ENCODE data around the gene PDE11A.
"Not testable (repeated sequence)": the region's sequence is repeated elsewhere in the genome, so short reads cannot be mapped to it uniquely, and the experiment has no call there.

PDE11A gene

DNA sequence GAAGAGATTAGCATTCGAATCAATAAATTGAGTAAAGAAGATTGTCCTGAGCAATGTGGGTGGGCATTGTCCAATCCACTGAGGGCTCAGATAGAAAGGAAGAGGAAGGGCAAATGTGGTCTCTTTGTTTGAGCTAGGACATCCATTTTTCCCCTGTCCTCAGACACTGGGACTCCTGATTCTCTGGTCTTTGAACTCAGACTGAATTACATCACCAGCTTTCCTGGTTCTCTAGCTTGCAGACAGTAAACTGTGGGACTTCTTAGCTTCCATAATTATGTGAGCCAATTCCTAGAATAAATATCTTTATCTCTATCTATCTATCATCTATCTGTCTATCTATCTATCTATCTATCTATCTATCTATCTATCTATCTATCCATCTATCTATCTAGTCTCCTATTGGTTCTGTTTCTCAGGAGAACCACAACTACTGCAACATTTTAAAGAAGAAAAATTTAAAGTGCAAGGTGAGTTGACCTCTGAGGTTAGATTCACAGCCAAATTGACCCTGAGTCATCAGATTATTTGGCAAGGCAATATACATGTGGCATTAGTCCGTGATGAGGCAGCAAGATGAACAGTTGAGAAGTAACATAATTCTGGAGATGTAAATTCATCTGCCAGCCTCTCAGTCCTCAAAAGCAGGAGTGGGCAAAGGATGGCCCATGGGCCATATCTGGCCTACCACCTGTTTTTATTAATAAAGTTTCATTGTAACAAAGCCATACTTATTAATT is 191.4 kb downstream of the PDE11A start:
- DNase-seq, result no peak

DNA sequence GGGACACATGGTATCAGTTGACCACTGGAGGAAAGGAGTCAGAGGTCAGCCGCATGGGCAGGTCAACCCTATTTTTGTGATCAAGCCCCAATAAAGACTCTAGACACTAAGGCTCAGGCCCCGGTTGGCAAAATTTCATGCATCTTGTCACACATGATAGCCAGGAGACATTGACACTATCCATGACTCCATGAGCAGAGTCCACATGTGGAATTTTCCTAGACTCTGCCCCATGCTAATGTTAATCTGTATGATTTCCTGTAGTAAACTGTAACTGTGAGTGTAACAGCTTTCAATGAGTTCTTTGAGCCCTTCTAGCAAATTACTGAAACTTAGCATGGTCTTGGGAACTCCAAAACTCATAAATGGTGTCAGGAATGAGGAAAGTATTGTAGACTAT is 192.3 kb downstream of the PDE11A start:
- DNase-seq, result no peak

DNA sequence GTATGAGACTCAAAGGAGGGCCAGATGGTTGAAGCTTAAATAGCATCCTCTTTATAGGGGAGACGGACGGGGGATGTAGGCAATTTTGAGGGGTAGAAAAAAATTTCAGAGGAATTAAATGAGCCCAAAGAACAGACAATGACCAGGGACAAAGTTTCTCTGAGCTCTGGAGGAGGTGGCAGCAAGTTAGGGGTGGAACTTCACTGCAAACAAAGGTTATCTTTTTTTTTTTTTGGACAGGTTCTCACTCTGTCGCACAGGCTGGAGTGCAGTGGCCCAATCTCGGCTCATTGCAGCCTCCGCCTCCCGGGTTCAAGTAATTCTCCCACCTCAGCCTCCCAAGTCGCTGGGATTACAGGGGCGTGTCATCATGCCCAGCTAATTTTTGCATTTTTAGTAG is 195.6 kb downstream of the PDE11A start:
- no peak for DNase-seq

DNA sequence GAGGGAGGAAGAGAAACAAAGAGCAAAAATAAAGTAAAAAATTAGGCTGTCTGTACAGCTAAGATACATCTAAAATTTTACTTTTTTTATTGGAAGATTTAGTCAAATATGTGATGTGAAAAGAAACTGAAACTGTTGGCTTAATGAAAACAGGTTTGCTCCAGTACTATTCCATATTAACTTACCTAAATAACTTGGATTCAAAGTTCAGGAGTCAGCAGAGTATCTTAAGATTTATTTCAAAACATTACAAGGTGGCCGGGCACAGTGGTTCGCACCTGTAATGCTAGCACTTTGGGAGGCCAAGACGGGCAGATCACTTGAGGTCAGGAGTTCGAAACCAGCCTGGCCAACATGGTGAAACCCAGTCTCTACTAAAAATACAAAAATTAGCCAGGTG is 197.9 kb downstream of the PDE11A start:
- no peak for DNase-seq

DNA sequence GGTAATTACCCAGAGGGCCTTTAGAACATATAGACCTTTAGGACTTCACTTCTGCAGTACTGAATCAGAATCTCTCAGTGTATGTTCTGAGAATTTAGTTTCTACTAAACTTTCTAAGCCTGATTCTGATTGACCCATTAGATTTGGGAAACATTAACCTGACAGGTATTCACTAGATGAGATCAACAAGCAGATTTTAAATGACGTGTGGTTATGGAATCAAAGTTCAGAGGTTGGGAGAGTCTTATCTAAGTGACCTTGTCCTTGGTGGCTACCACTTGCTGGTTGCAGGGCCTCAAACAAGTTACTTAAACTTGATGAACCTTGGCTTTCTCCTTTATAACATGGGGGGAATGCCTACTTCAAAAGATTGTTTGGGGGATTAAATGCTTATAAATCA is 198.7 kb downstream of the PDE11A start:
- no peak for DNase-seq

DNA sequence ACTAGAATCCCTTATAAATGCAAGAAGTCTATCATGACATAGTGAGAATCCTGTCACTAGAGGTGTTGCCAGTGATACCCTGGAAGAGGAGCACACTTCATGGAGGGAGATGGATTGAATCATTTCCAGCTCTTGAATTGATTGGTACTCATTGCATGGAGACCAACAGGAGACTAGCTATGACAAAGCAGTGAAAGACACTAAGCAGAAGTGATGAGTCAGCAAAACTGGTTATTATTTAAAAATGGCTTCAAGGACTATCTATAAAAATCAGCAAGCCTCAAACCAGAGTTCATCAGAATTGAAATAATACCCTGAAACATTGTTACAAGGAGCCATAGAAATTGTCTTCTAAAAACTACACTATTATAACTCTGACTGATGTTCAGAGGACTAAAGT is 200.3 kb downstream of the PDE11A start:
- DNase-seq, result no peak

DNA sequence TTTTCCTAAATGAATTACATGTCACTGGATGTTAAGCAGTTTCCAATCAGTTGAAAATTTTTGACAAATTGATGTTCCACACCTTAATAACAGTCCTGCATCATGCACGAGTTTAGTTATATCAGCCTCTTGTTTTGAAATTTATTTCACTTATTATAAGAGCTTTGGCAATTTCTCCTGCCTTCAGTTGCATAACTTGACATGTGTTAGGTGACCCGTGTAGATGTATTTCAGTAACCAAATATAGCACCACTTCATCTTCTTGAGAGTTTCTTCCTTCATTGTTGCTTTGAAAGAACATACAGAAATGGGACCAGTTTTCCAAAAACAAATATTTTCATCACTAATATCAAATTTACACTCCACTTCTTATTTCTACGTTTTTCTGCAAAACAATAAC is 202.7 kb downstream of the PDE11A start:
- no peak for DNase-seq

DNA sequence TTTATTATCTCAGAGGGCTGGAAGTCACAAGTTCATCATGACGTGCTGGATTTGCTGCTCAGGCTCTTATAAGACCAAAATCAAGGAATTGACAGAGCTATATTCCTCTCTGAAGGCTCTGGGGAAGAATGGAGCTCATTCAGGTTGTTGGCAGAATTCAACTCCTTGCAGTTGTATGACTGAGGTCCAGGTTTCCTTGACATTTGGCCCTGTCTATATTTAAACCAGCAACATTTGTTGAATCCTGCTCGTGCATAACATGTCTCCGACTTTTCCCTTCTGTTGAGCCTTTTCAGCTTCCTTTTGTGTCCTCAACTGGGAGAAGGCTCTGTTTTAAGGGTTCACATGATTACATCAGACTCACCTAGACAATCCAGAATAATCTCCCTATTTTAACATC is 203.4 kb downstream of the PDE11A start:
- no peak for DNase-seq

DNA sequence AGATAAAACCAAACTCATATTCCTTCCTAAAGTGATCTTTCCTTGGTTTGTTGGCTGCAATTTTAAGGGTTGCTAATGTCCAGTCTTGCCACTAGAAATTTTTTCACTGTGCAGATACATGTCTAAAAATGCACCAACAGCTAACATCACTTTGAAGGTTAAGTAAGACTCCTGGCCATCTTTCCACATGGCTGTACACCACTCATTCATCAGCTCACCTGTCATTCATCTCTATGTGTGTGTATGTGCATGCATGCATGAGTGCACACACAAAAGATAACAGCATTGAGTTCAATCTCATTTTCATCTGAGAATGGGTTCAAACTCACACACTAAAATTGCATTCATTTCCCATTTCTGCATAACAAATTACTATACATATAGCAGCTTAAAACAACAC is 203.8 kb downstream of the PDE11A start:
- no peak for DNase-seq

DNA sequence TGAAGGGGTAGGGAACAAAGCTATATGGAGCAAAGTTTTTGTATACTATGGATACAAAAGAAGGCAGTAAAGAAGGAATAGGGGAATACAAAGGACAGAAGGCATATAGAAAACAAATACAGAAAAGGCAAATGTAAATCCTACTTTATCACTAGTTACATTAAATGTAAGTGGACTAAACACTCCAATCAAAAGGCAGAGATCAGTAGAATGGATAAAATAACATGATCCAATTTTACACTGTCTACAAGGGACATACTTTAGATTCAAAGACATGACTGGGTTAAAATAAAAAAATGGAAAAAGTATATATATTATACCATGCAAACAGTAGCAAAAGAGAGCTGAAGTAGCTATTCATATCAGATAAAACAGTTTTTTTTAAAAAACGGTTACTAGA is 215.0 kb downstream of the PDE11A start:
- no peak for DNase-seq

DNA sequence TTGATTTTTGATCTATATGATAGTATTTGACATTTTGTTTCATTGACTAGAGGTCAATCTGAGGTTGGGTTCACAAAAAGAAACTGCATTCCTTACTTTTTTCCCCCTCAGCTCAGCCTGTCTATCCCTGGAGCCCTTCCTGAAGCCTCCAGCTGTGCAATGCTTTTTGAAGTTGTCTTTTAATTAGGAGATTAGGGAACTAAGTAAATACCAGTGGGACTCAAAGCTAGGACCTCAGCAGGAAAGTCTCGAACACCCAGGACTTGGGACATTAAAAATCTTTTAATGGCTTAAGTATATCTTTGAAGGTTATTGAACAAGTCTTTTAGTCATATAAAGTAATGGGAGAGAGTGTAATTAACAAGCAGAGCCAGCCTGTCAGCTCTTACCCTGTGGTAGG is 220.2 kb downstream of the PDE11A start:
- no peak for DNase-seq

DNA sequence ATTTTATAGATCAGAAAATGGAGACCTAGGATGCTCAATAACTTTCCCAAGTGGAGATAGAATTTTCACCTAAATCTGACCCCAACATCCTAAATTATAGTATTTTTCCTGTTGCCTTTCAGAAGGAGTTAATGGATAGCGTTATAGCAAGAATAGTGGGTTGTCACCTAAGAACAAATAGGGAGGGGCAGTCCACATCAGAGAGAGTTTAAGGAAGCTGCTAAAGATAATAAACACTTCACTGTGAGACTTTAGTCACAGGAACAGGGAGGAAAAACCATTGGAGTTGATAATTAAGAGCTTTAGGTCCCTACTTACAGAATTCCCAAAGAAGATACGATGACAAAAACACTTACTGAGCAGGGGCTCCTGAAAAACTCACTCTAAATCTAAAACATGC is 229.4 kb downstream of the PDE11A start:
- no peak for DNase-seq

DNA sequence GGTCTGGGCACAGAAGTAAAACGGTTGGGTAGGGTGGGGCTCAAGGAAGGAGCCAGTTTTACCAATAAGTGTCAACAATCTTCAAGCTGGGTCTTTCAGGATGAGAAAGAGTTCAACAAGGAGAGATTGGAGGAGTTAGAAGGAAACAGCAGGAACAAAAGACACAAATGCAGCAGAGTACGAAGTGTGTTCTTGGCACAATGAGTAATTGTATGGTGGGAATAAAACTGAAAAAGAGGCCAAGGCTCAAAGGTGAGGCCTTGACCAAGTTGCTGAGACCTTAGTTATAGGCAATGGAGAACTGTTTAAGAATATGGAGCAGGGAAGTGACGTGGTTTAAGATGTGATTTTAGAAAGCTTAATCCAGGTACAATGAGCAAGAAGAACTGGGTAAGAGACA is 230.3 kb downstream of the PDE11A start:
- no peak for DNase-seq

DNA sequence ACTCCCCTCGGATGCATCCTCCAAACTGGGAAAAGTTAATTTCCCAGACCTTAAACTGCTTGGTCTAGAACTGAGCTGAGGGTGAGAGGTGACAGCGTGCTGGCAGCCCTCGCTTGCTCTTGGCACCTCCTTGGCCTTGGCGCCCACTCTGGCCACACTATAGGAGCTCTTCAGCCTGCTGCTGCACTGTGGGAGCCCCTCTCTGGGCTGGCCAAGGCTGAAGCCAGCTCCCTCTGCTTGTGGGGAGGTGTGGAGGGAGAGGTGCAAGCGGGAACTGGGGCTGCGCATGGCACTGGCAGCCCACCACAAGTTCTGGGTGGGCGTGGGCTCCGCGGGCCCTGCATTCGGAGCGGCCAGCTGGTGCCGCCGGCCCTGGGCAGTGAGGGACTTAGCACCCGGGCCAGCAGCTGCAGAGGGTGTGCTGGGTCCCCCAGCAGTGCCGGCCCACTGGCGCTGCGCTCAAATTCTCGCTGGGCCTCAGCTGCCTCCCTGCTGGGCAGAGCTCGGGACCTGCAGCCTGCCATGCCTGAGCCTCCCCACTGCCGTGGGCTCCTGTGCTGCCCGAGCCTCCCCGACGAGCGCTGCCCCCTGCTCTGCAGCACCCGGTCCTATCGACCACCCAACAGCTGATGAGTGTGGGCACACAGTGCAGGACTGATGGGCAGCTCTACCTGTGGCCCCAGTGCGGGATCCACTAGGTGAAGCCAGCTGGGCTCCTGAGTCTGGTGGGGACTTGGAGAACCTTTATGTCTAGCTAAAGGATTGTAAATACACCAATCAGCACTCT is 237.0 kb downstream of the PDE11A start:
- DNase-seq, result not testable (repeated sequence)

DNA sequence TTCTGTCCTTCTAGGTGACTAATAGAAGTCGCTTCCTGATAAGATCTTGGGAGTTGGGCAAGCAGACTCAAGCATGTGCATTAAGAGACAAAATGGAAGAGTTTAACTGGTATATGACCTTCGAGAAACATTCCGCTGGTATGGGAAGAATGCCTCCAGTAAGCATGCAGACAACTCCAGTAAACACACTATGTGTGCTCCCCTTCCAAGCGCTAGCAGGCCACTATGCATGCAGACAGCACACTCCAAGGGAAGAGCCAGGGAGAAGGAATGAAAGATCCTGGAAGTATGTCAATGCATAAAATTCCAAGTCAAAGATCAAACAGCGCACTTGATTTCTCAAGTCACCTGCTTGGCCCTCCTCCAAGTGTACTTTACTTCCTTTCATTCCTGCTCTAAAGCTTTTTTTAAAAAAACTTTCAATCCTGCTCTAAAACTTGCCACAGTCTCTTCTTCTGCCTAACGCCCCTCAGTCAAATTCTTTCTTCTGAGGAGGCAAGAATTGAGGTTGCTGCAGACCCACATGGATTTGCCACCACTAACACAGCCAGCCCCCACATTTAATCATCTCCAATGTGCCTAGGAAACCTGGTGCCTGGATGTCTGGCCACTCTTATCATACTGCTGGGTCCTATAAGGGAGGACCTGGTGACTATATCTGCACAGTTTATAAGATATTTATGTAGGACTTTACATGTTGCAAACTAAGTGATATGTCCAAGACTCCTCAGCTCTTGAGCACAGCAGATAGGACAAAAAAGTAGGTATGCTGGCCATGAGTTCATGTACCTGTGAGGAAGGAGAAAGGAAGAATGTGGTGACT is 239.8 kb downstream of the PDE11A start:
- DNase-seq, result no peak

DNA sequence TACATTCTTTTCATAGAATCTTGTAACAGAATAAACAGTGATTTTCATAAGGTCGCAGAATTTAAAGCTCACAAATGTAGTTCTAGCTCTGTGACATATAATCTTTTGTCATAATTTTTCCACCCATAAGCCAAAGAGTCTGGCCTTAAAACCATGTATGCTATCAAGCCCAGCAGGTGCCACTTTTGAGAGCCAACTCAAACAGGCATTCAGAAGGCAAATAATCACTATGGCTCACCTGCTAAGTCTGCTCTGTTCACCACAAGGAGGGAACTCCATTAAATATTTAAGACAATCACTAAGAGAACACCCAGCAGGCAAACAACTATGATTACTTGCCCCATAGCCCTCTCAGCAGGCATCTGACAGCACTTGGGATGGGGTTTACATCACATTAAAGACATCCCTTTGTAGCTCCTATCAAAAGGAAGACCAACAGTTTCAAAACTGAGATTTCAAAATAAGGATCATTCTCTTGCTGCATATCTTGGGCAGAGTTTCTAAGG is 241.6 kb downstream of the PDE11A start:
- no peak for DNase-seq

DNA sequence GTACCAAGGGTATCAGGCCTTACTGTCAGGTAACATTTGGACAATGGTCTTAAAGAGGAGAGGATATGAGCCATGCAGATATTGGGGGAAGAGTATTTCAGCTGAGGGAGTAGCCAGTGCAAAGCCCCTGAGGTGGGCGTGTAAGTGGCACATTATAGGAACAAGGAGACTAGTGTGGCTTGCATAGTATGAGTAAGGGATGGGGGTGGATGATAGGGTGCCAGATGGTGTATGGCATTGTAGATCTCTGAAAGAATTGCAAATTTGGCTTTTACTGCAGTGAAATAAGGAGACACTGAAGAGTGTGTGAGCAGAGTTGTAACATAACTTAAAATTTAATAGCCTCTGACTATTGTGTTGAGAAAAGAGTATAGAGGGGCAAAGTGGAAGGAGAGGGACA is 244.0 kb downstream of the PDE11A start:
- no peak for DNase-seq

DNA sequence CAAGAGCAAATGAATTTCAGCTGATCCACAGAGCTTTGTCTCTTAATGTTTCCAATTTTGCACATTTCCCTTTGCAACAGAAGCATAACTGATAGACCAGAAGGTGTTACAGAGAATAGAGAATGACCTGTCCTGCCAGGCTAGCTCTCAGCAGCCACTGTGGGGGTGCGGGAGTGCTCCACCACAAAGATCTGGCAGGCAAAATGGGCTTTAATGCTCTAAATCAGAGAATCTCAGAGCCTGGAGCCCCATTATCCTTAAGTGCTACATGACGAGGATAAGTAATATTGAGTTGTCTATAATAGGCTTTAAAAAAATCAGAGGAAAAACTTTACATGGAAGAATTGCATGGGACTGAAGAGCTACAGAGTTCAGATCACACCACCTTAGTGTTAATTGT is 245.7 kb downstream of the PDE11A start:
- DNase-seq, result no peak

DNA sequence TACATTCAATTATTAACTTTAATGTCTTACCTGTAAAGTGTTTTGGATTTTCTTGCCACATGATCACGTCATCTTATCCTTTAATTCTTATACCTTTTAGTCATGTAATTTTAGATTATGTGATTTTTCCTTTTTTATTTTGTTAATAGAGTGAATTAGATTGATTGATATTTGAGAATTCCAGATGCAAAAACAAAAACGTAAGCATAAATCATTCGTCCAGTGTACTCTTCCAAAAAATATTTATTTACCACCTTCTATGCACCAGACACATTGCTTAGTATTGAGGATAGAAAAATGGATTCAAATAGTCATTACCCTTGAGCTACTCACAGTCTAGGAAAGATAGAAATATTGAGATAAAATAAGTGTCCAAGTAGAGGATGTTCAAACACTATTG is 249.6 kb downstream of the PDE11A start:
- DNase-seq, result no peak

DNA sequence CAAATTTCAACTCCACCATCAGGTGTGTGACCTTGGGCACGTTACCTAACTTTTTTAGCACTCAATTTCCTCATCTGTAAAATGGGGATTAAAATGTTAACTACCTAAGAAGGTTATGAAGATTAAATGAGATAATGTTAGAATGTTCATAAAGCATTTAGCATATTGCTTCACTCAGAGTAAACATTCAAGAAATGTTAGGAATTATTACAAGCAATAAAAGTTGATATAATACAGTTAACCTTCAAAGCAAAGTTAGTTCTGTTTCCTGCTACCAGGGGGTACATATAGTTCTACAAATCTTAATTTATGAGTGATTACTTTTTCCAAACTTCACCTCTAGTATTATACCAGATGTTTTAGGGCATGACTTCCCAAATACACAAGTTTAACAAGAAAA is 254.2 kb downstream of the PDE11A start:
- DNase-seq, result no peak

DNA sequence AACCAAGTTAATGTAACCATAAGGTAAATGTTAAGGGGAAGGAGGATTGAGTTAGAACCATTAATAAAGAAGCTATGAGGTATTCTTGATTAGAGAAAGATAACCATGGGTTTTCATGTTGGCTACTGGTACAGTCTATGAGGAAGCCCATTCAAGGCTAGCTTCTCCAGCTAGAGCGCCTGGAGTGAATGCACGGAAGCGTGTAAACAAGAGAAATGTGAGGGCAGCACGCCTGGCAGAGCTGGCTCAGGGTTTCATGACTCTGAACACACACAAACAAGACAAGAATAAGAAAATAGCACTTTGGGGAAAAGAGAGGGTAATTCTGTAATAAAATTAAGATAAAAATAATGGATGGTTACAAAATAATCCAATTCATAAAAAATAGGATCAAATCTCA is 255.3 kb downstream of the PDE11A start:
- DNase-seq, result no peak

DNA sequence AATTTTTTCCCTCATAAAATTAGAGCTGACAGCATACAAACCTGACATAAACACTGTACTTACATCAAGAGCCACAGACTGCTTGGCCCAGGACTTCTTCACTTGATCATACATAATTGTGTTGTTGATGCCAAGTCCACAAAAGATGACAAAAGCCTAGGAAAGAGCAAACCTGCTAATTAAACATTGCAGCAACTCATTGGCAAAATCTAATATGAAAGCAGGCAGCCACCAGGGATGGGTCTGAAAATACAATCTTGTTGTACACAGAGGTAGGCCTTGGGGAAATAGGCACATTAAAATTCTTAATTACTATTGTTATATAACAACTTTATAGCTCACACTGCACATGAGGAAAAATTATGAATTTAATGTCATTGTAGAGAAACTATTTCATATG is 255.8 kb downstream of the PDE11A start:
- DNase-seq, result no peak

DNA sequence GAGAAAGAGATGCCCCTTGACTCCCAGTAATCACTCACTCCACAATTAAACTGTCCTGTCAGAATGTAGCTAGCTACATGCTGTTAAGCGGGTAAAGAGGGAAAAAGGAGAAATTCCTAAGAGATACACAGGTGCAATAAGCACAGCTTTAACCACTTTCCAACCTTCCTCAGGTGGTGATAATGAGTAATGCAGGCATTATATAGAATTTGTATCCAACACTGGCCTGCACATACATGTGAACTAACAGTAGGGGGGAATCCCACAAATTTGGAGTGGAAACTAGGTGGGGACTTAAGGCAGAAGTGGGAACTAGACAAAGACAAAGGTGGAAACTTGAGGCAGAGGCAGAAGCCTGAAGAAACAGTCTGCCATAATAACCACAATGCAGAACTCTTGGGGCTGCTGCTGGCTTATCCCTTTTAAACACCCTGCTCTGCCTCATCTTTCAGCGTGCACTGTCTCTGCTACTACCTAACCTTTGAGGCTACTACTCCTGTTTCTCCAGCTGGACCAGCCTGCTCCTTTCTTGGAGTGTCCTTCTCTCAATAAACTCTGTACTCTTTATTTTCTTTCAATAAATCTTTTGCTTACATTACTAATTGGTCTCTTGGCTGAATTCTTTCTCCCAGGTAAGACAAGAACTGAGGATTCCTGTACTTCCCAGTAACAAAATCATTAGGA is 259.7 kb downstream of the PDE11A start:
- no peak for DNase-seq

All from GF-D8 (cell line).